GM19099 (cell line): ENCODE results near the gene BIRC6.

ENCODE experiments used
- POLR2A ChIP-seq: IDR thresholded peaks from 3 replicates; pipeline ENCODE4 v1.6.1; 2011; ENCODE audit warnings: low read depth; ENCODE audit not compliant: insufficient read length; ENCODE audit errors: extremely low read depth

Gene BIRC6

GRCh38 chr2:32663864-32664263 lies 307.0 kb downstream of the BIRC6 start:
- TF ChIP-seq POLR2A, result no peak

GRCh38 chr2:32666704-32667103 lies 309.9 kb downstream of the BIRC6 start:
- no peak for TF ChIP-seq POLR2A

GRCh38 chr2:32668254-32668653 lies 311.4 kb downstream of the BIRC6 start:
- no peak for TF ChIP-seq POLR2A
